Activated T-cell treated with anti-CD3 and anti-CD28 coated beads for 24 hours (primary cell): Measurements from ENCODE around the gene AADACL4.
"Not testable (repeated sequence)": the region's sequence is repeated elsewhere in the genome, so short reads cannot be mapped to it uniquely, and the experiment has no call there.

Experiments
- DNase-seq: peaks from one replicate; pipeline ENCODE4 v3.0.0-alpha.2; 2020; ENCODE audit warnings: low read depth

The AADACL4 gene

DNA sequence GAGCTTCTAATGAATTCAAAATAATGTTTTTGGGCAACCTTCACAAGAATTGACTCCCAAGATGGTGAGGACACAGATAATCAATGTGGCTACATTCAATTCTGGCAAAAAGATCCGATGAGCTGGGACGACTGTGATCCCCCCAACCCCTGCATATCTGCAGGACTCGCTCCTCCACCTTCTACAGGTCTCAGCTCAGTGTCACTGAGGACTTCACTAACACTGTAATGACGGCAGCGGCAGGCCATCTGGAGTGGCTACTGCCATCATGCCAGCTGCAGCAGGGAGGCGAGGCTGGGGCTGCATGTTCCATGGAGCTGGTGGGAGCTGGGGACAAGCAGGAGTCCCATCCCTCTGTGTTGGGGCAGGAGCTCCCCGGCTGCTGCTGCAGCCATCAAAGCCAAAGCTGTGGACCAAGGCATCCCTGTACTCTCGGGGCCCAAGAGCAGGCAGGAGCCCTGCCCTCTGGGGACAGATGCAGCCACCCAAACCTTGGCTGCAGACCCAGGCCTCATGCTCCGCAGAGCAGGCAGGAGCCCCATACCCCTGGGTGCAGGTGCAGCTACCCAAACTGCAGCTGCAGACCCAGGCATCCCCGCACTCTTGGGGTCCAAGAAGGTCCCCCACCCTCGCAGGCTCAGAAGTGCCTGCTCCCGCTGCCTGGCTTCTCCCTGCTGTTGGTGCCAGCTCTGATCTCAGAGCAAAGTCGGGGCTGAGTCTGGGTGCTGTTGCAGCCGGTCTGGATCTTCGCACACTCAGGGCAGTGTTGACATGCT lies 13.7 kb upstream of the AADACL4 start:
- DNase-seq = no peak

- DNase-seq = no peak
These were observed 12.8 kb upstream of the AADACL4 start for GRCh38 chr1:12630946-12631530.

DNA sequence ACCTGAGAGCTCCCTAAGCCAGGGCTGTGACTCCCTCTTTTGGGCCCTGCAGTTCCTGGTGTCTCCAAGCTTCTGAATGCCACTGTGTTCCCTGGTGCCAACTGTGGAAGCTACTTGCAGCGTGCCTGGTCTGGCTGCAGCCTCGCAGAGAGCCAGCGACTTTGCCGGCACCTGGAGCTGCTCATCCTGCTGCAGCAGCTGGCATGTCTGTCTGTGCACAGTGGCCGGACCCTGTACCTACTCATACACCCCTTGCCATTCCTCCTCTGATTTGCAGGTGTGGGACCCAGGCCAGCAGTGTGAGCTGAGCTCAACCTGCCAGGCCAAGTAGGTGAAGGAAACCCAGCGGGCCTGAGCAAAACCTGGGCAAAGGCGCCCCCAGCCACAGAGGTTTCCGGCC lies 12.3 kb upstream of the AADACL4 start:
- DNase-seq = no peak

- no peak for DNase-seq
These were observed 9.7 kb upstream of the AADACL4 start for GRCh38 chr1:12634156-12634555.

DNA sequence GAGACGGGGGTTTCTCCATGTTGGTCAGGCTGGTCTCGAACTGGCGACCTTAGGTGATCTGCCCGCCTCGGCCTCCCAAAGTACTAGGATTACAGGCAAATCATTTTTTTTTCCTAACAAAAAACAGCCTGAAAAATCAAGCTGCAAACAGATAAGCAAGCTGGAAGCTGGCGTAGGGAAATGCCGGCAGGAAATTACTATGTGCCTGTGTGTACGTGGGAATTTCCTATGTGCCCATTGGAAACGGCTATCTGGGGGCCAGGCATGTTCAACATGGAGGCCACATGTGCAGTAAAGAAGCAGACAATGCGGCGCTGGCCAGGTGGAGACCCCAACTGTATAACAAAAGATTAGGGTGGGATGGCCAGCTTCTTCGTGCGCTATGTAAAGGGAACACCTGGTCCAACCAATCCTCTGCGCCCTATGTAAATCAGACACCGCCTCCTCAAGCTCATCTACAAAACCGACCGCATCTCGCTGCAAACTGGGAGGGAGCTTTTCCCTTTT lies 9.1 kb upstream of the AADACL4 start:
- no peak for DNase-seq

DNA sequence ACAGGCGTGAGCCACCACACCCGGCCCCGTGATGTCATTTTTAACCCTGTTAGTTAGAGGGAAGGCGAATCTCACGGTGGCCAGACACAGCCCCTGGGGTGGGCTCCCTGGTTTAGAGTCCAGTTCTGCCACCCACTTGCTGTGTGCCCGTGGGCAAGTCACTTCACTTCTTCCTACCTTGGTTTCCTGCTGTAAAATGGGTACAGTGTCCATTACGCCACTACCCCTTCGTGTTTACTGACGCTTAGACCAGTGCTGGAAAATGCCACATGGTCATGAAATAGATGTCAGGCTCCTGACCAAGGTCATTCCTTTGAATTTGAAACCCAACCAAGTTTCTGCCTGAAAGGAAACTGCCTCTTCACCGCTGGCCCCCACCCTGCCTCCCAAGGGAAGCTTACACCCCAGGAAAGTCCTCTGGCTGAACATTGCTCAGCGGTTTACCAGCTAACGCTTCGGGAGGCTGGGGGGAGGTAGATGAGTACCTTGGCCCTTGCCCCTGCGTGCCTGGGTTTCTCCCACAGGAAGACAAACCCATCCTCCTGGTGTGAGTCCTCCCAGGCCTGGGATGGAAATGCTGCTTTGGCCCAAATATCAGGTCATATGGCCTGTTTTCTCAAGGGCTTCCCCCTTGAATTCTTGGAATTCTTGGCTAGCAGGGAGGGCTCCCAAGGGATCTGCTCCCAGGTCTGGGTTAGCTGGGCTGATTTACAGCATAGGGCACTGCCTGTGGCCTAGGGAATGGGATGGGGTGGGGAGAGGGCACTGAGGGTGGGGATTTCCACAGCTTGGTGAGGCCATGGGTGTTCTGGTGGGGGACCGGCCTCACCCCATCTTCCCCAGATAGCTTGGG lies 7.6 kb upstream of the AADACL4 start:
- no peak for DNase-seq

DNA sequence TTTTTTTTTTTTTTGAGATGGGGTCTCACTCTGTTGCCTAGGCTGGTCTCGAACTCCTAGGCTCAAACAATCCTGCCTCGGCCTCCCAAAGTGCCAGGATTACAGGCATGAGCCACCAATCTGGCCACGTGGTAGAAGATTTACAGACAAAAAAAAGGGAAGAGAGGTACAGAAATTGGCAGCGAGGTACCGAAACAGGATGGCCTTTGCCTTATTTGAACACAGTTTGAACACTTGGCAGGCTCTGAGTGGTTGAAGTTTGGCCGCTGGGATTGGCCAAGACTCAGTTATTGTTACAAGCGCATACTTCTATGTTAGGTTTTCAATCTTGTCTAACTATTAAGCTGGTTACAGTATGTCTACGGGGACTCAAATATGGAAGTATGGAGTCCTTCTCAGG lies 6.2 kb upstream of the AADACL4 start:
- DNase-seq = no peak

DNA sequence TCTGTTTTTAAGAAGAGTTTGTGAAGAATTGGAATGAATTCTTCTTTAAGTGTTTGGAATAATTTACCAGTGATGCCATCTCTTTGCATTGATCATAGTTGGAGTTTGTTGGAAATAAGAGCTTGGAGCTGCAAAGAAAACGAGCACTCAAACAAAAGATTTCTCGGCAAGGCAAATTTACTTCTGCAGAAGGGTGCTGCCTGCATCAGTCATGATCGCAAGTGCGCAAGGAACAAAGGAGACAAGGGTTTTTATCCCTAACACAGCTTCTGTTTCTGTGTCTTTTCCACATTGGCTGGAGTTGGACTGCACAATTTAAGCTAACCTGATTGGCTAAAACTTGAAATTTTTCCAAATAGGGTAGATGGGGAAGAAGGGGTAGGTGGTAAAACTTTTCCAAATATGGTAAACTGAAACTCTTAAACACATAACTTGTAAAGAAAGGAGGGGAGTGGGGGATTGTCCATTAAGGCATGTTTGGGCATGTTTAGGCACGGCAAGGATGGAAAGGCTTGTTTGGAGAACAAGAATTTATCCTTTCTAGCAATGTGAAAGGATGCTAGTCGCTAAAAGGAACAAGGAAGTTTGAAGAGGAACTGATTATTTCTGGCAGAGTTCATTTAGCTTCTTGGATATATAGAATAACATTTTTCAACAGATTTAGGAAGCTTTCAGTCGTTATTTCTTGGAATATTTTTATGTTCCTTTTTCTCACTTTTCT lies 3.5 kb upstream of the AADACL4 start:
- no peak for DNase-seq

GRCh38 chr1:12640958-12641272 lies 3.0 kb upstream of the AADACL4 start:
- DNase-seq = no peak

DNA sequence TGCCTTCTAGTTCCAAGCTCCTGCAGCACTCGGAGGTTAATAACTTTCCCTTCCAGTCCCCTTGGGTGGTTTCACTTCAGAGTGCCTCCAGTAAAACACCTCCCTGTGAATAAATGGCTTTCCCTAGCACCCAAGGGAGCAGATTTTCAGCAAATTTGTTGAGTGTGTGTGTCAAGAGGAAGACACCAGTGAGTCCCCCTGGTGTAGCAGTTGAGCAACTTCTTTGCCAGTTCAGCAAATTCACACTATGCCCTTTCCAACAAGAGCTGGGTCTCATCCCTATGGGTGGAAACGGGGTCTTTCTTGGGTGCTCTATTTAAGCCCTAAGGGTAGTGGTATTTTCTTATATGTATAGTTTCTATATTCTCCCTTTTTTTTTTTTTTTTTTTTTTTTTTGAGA lies 806 bp upstream of the AADACL4 start:
- DNase-seq = no peak

DNA sequence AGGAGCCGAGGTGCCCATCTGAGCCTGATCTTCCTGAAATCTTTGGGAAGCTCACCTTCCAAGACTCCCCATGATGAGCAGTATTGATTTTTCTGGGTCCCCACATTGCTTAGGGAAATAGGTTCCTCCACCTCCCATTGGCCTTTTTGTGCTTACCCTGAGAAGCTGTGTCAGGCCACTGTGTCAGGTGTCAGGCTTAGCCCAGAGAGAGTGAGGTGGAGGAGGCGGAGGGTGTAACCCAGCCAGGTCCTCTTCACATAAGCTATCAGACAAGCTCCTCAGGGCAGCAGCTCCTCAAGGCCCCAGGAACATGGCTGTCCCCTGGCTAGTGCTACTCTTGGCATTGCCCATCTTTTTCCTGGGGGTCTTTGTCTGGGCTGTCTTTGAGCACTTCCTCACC lies 352 bp downstream of the AADACL4 start:
- no peak for DNase-seq

- DNase-seq = no peak
These were observed 944 bp downstream of the AADACL4 start for GRCh38 chr1:12644829-12645228.

DNA sequence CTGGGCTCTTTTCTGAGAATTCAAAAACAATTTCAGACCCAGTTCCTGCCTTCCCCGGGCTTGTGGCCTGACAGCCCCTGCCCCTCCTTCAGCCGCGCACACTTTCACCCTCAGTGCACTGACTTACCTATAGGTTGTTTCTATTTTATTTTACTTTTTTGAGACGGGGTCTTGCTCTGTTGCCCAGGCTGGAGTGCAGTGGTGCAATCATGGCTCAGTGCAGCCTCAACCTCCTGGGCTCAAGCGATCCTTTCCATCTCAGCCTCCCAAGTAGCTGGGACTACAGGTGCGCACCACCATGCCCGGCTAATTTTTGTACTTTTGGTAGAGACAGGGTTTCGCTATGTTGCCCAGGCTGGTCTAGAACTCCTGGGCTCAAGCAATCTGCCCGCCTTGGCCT lies 1.5 kb downstream of the AADACL4 start:
- not testable (repeated sequence) for DNase-seq

DNA sequence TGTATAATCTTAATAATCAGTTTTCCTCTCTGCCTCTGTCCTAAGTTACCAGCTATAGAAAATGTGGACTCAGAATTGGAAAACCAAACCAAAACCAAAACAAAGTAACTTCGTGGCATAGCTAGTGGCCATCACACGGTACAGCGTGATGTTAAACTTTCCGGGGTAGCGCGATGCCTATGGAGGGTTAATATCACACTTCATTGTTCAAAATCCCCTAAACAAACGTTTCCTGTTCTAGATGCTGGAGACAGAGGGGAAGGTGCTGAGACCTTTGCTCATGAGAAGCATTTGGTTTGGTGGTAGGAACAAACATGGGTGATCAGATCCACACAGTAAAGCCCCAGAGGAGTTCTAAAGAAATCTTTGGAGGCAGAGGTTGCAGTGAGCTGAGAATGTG lies 4.9 kb downstream of the AADACL4 start:
- no peak for DNase-seq

DNA sequence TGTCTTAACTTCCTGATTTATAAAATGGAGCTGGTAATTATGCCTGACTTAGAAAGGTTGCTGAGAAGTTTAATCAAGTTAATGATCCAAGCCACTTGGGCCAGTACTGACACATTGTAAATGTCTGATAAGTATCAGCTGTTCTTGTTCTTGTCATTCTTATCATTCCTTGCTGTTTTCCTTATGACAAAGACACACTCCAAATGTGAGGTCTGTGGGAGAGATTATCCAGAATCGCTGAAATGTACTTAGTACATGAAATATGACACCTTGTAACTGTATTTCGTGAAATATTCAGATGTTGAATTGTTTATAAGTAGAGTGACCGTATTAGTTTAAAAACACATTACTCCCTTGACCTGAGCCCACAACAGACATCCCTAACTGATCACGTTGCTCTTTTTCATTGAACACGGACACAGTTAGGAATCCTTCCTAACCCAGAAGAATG lies 6.1 kb downstream of the AADACL4 start:
- no peak for DNase-seq

- no peak for DNase-seq
These were observed 10.2 kb downstream of the AADACL4 start for GRCh38 chr1:12654004-12654567.

GRCh38 chr1:12654657-12655056 lies 10.8 kb downstream of the AADACL4 start:
- DNase-seq = no peak

- no peak for DNase-seq
These were observed 12.7 kb downstream of the AADACL4 start for GRCh38 chr1:12656575-12656974.

- no peak for DNase-seq
These were observed 13.4 kb downstream of the AADACL4 start for GRCh38 chr1:12657060-12657884.

- not testable (repeated sequence) for DNase-seq
These were observed 14.1 kb downstream of the AADACL4 start for GRCh38 chr1:12657885-12658512.
